SU-DHL-6 (cell line): ENCODE measurements around the gene VPS51.

Experiments
- H2AFZ ChIP-seq: fragments of 200-600 bp; sonication (generic); 2 replicates; pipeline ENCODE4 v1.6.1; 2014; ENCODE audit warnings: low read depth, mild to moderate bottlenecking, moderate library complexity, mixed read lengths, antibody characterized with exemption, low read length; ENCODE audit not compliant: severe bottlenecking
- H3F3A ChIP-seq: fragments of 200-600 bp; shearing (Covaris generic); 2 replicates; pipeline ENCODE4 v1.6.0; 2016; ENCODE audit warnings: antibody characterized with exemption, mild to moderate bottlenecking; ENCODE audit not compliant: insufficient read depth
- H3K27ac ChIP-seq: fragments of 200-600 bp; sonication (generic); 2 replicates; pipeline ENCODE4 v1.5.1; 2016; ENCODE audit warnings: low read depth, mild to moderate bottlenecking, low read length, moderate library complexity, mixed read lengths
- H3K27me3 ChIP-seq: fragments of 200-600 bp; sonication (generic), shearing (Covaris generic); 2 replicates; pipeline ENCODE4 v1.6.0; 2014; ENCODE audit warnings: mild to moderate bottlenecking, low read length
- H3K36me3 ChIP-seq: fragments of 200-600 bp; sonication (generic); 2 replicates; pipeline ENCODE4 v1.6.1; 2014; ENCODE audit warnings: mild to moderate bottlenecking, low read length, mixed read lengths
- H3K4me2 ChIP-seq: fragments of 300-600, 200-600 bp; shearing (Covaris generic), sonication (generic); 2 replicates; pipeline ENCODE4 v1.6.0; 2014; ENCODE audit warnings: low read length, low read depth, mild to moderate bottlenecking; ENCODE audit not compliant: poor library complexity, severe bottlenecking
- H3K4me3 ChIP-seq: fragments of 200-600 bp; sonication (generic); 2 replicates; pipeline ENCODE4 v1.5.1; 2014; ENCODE audit warnings: antibody characterized with exemption, low read length, mild to moderate bottlenecking, mixed read lengths; ENCODE audit not compliant: insufficient read depth, poor library complexity, severe bottlenecking
- H3K79me2 ChIP-seq: fragments of 200-600 bp; sonication (generic); 2 replicates; pipeline ENCODE4 v1.6.1; 2014; ENCODE audit warnings: mild to moderate bottlenecking, low read length, moderate library complexity; ENCODE audit not compliant: insufficient read depth
- H3K9ac ChIP-seq: fragments of 200-600 bp; sonication (generic); 2 replicates; pipeline ENCODE4 v1.7.0; 2014; ENCODE audit warnings: mild to moderate bottlenecking, low read length
- H3K9me2 ChIP-seq: fragments of 200-600 bp; sonication (generic); replicated peaks from 2 replicates; pipeline ENCODE4 v1.6.1; 2014; ENCODE audit warnings: low read length; ENCODE audit not compliant: insufficient read depth
- H3K9me3 ChIP-seq: fragments of 200-600 bp; sonication (generic); 2 replicates; pipeline ENCODE4 v1.6.1; 2014; ENCODE audit warnings: low read length, mixed read lengths; ENCODE audit not compliant: insufficient read depth
- H4K20me1 ChIP-seq: fragments of 200-600 bp; sonication (generic); 2 replicates; pipeline ENCODE4 v1.6.1; 2014; ENCODE audit warnings: low read depth, mild to moderate bottlenecking, antibody characterized with exemption, low read length, moderate library complexity, mixed read lengths
- CTCF ChIP-seq: fragments of 200-600 bp; sonication (generic); IDR thresholded peaks from one replicate; pipeline ENCODE4 v1.5.1; 2017; ENCODE audit warnings: antibody characterized with exemption, mild to moderate bottlenecking, low read length, moderate library complexity; ENCODE audit not compliant: insufficient read depth, poor library complexity, severe bottlenecking
- EZH2phosphoT487 ChIP-seq: fragments of 200-600 bp; sonication (generic), shearing (Covaris generic); conservative IDR thresholded peaks from 2 replicates; pipeline ENCODE4 v1.6.1; 2018; ENCODE audit warnings: mild to moderate bottlenecking, antibody characterized with exemption, low read length, moderate library complexity, mixed read lengths

VPS51 gene

GRCh38 chr11:65160643-65161042 lies 64.6 kb downstream of the VPS51 start:
- Histone ChIP-seq H3K4me2 (no peak overlapping the region), H3K27ac (no peak overlapping the region)

More at GRCh38 chr11:65160643-65161042, 64.6 kb downstream of the VPS51 start:
- TF ChIP-seq CTCF (no peak), EZH2phosphoT487 (no peak)
- no peaks in the 10 kb centered on the region for H3K9me3 ChIP-seq
- H4K20me1 ChIP-seq: no peaks in the 10 kb centered on the region
- no peak overlapping the region for H2AFZ ChIP-seq
- no peak overlapping the region for H3K4me3 ChIP-seq
- no peaks in the 10 kb centered on the region for H3F3A ChIP-seq
- H3K9ac ChIP-seq: no peak overlapping the region
- H3K36me3 ChIP-seq: no peaks in the 10 kb centered on the region
- no peaks in the 10 kb centered on the region for H3K27me3 ChIP-seq
- no peaks in the 10 kb centered on the region for H3K79me2 ChIP-seq
- no peaks in the 10 kb centered on the region for H3K9me2 ChIP-seq
